ENCODE measurements around the gene ZC3H10. TPM values are rescaled to one million over a fixed set of nuclear protein-coding genes. Genes with fewer than 3 reads are reported as not detected.

The ZC3H10 gene
- total and polyA plus RNA-seq, 4 experiments from 2014 or later: 0.27 to 19.6 (median 10.1) TPM

- CTCF ChIA-PET (ENCODE audit: partially characterized antibody): interaction anchor here (0.9 to 2.3 kb wide), 5 partner anchors 23 to 299 kb away, joined by 3 to 8 read pairs (median 6); partner anchors contain the start of genes RNF41 and ZC3H10
- Mint-ChIP-seq H3K4me3 (no peak overlapping the region), H3K36me3 (peaks cover 49 to 75% of the 10 kb centered on the region in 2 donors), H3K27me3 (no peaks in the 10 kb centered on the region), H3K9me3 (no peaks in the 10 kb centered on the region), H3K4me1 (peaks cover 9 to 30% (median 16%) of the 10 kb centered on the region in 4 donors), H3K27ac (peak overlapping the region in 6 of 7 donors; percentile 6 to 86 (median 64))
- Histone ChIP-seq H3K27ac (ENCODE audit: low read depth, low read length) (no peak overlapping the region), H3K9me3 (ENCODE audit: control insufficient read depth in 1 of 2, low read length in 2 of 2) (no peaks in the 10 kb centered on the region), H3K36me3 (ENCODE audit: insufficient read depth, low read length) (peaks cover 73% of the 10 kb centered on the region), H3K4me1 (ENCODE audit: insufficient read depth, low read length) (peaks cover 16% of the 10 kb centered on the region), H3K4me3 (ENCODE audit: low read length in 2 of 2) (no peak overlapping the region), H3K27me3 (ENCODE audit: insufficient read depth, low read length) (no peaks in the 10 kb centered on the region)
- DNase-seq: no peak
- POLR2A ChIA-PET (ENCODE audit: partially characterized antibody): interaction anchor here (0.9 to 2.7 kb wide), 9 partner anchors 23 to 299 kb away, joined by 3 to 16 read pairs (median 4); partner anchors contain the start of genes ESYT1, RNF41 and ZC3H10
- intact Hi-C loops (cut with micrococcal nuclease): no loop called here
These were observed 47.3 kb downstream of the ZC3H10 start for GRCh38 chr12:56165369-56165768.

- DNase-seq: no peak
- Mint-ChIP-seq H3K36me3 (peaks cover 44 to 78% of the 10 kb centered on the region in 2 donors), H3K9me3 (no peaks in the 10 kb centered on the region), H3K4me3 (no peak overlapping the region), H3K4me1 (peaks cover 0 to 5% (median 3%) of the 10 kb centered on the region in 4 donors), H3K27ac (peak overlapping the region in 6 of 7 donors; percentile 32 to 88 (median 72)), H3K27me3 (no peaks in the 10 kb centered on the region)
- H3K36me3 ChIP-seq (ENCODE audit: insufficient read depth, low read length): peaks cover 74% of the 10 kb centered on the region
- ChIA-PET CTCF (ENCODE audit: partially characterized antibody) (no interaction called here), POLR2A (ENCODE audit: partially characterized antibody) (interaction anchor here (0.6 to 1.4 kb wide), 5 partner anchors 10 to 20 kb away, joined by 3 to 5 read pairs (median 3); partner anchors contain the start of genes MYL6B and SMARCC2)
- no peaks in the 10 kb centered on the region for H3K4me1 ChIP-seq (ENCODE audit: insufficient read depth, low read length)
- H3K27me3 ChIP-seq (ENCODE audit: insufficient read depth, low read length): no peaks in the 10 kb centered on the region
- H3K27ac ChIP-seq (ENCODE audit: low read depth, low read length): no peak overlapping the region
- intact Hi-C loops (cut with micrococcal nuclease): no loop called here
- no peaks in the 10 kb centered on the region for H3K9me3 ChIP-seq (ENCODE audit: control insufficient read depth in 1 of 2, low read length in 2 of 2)
- H3K4me3 ChIP-seq (ENCODE audit: low read length in 2 of 2): no peak overlapping the region
These were observed 51.2 kb downstream of the ZC3H10 start for GRCh38 chr12:56169229-56169759.

GRCh38 chr12:56172839-56173238 is 54.8 kb downstream of the ZC3H10 start:
- no peak overlapping the region for H3K4me3 Mint-ChIP-seq
- peaks cover 74% of the 10 kb centered on the region for H3K36me3 ChIP-seq (ENCODE audit: insufficient read depth, low read length)
- H3K27ac Mint-ChIP-seq: peak overlapping the region in 1 of 7 donors; percentile 59

More at GRCh38 chr12:56172839-56173238, 54.8 kb downstream of the ZC3H10 start:
- H3K4me3 ChIP-seq (ENCODE audit: low read length in 2 of 2): no peak overlapping the region
- H3K4me1 ChIP-seq (ENCODE audit: insufficient read depth, low read length): no peaks in the 10 kb centered on the region
- CTCF ChIA-PET (ENCODE audit: partially characterized antibody): interaction anchor here (0.9 to 1.2 kb wide), 3 partner anchors 11 to 17 kb away, joined by 3 read pairs; no protein-coding TSS in a partner anchor
- H3K27me3 ChIP-seq (ENCODE audit: insufficient read depth, low read length): no peaks in the 10 kb centered on the region
- H3K27me3 Mint-ChIP-seq: no peaks in the 10 kb centered on the region
- no peaks in the 10 kb centered on the region for H3K9me3 Mint-ChIP-seq
- H3K4me1 Mint-ChIP-seq: peaks cover 0 to 3% (median 0%) of the 10 kb centered on the region in 4 donors
- H3K9me3 ChIP-seq (ENCODE audit: control insufficient read depth in 1 of 2, low read length in 2 of 2): no peaks in the 10 kb centered on the region
- H3K27ac ChIP-seq (ENCODE audit: low read depth, low read length): no peak overlapping the region
- POLR2A ChIA-PET (ENCODE audit: partially characterized antibody): interaction anchor here (0.7 to 1.5 kb wide), 4 partner anchors 10 to 21 kb away, joined by 3 to 7 read pairs (median 4); partner anchors contain the start of genes MYL6, MYL6B and SMARCC2
- peaks cover 43 to 80% of the 10 kb centered on the region in 2 donors for H3K36me3 Mint-ChIP-seq
- no peak for DNase-seq
- intact Hi-C loops (cut with micrococcal nuclease): no loop called here

Other genes starting within 250 kb of the ZC3H10 start
- gene PYM1, start 190.4 kb upstream of the ZC3H10 start, total RNA-seq: 10 to 100 TPM; 35.7 to 39.3 TPM
- 10 to 100 TPM; 75.1 to 86.9 TPM for gene PYM1, start 190.4 kb upstream of the ZC3H10 start, polyA plus RNA-seq
- gene DGKA, start 187.1 kb upstream of the ZC3H10 start, total RNA-seq: 1,000 to 10,000 TPM; 1,301 to 1,410 TPM
- 100 to 1,000 TPM; 195 to 493 TPM for gene DGKA, start 187.1 kb upstream of the ZC3H10 start, polyA plus RNA-seq
- not detected for gene PMEL, start 152.2 kb upstream of the ZC3H10 start, total RNA-seq
- not detected for gene PMEL, start 152.2 kb upstream of the ZC3H10 start, polyA plus RNA-seq
- 10 to 100 TPM; 17.5 to 21.5 TPM for gene CDK2, start 151.4 kb upstream of the ZC3H10 start, total RNA-seq
- gene CDK2, start 151.4 kb upstream of the ZC3H10 start, polyA plus RNA-seq: 1 to 10 TPM; 4.7 to 5.7 TPM
- 100 to 1,000 TPM; 106 to 112 TPM for gene RAB5B, start 144.2 kb upstream of the ZC3H10 start, total RNA-seq
- 10 to 100 TPM; 67.5 to 80.8 TPM for gene RAB5B, start 144.2 kb upstream of the ZC3H10 start, polyA plus RNA-seq
- gene SUOX, start 121.0 kb upstream of the ZC3H10 start, total RNA-seq: 1 to 10 TPM; 5.4 to 5.9 TPM
- not detected for gene SUOX, start 121.0 kb upstream of the ZC3H10 start, polyA plus RNA-seq
- 1 to 10 TPM; 7.2 to 7.9 TPM for gene IKZF4, start 97.2 kb upstream of the ZC3H10 start, total RNA-seq
- 1 to 10 TPM in 1 of 2 donors, under 1 TPM in 1; 0.37 to 2.2 TPM for gene IKZF4, start 97.2 kb upstream of the ZC3H10 start, polyA plus RNA-seq
- 10 to 100 TPM; 55.6 to 55.8 TPM for gene RPS26, start 76.3 kb upstream of the ZC3H10 start, total RNA-seq
- gene RPS26, start 76.3 kb upstream of the ZC3H10 start, polyA plus RNA-seq: 1,000 to 10,000 TPM in 1 of 2 donors, 100 to 1,000 TPM in 1; 386 to 1,449 TPM
- gene ERBB3, start 38.1 kb upstream of the ZC3H10 start, total RNA-seq: 1 to 10 TPM; 5.9 to 6.9 TPM
- under 1 TPM; 0.61 to 0.70 TPM for gene ERBB3, start 38.1 kb upstream of the ZC3H10 start, polyA plus RNA-seq
- 100 to 1,000 TPM; 106 to 108 TPM for gene PA2G4, start 13.7 kb upstream of the ZC3H10 start, total RNA-seq
- gene PA2G4, start 13.7 kb upstream of the ZC3H10 start, polyA plus RNA-seq: 100 to 1,000 TPM; 204 to 223 TPM
- 1,000 to 10,000 TPM; 5,438 to 5,728 TPM for gene RPL41, start 1.6 kb upstream of the ZC3H10 start, total RNA-seq
- 1,000 to 10,000 TPM; 6,058 to 8,691 TPM for gene RPL41, start 1.6 kb upstream of the ZC3H10 start, polyA plus RNA-seq
- gene ESYT1, start 10.0 kb downstream of the ZC3H10 start, total RNA-seq: 100 to 1,000 TPM; 249 to 258 TPM
- gene ESYT1, start 10.0 kb downstream of the ZC3H10 start, polyA plus RNA-seq: 100 to 1,000 TPM; 395 to 690 TPM
- gene MYL6B, start 34.3 kb downstream of the ZC3H10 start, total RNA-seq: 1 to 10 TPM; 2.6 to 3.4 TPM
- gene MYL6B, start 34.3 kb downstream of the ZC3H10 start, polyA plus RNA-seq: 1 to 10 TPM; 1.8 to 4.8 TPM
- 100 to 1,000 TPM; 567 to 589 TPM for gene MYL6, start 40.1 kb downstream of the ZC3H10 start, total RNA-seq
- 1,000 to 10,000 TPM; 2,141 to 3,317 TPM for gene MYL6, start 40.1 kb downstream of the ZC3H10 start, polyA plus RNA-seq
- 100 to 1,000 TPM; 192 to 199 TPM for gene SMARCC2, start 71.2 kb downstream of the ZC3H10 start, total RNA-seq
- 10 to 100 TPM; 27.0 to 90.9 TPM for gene SMARCC2, start 71.2 kb downstream of the ZC3H10 start, polyA plus RNA-seq
- 10 to 100 TPM; 38.1 to 44.8 TPM for gene RNF41, start 103.7 kb downstream of the ZC3H10 start, total RNA-seq
- 10 to 100 TPM; 33.2 to 46.7 TPM for gene RNF41, start 103.7 kb downstream of the ZC3H10 start, polyA plus RNA-seq
- 10 to 100 TPM; 16.9 to 19.1 TPM for gene NABP2, start 106.1 kb downstream of the ZC3H10 start, total RNA-seq
- 1 to 10 TPM; 4.1 to 4.7 TPM for gene NABP2, start 106.1 kb downstream of the ZC3H10 start, polyA plus RNA-seq
- 1 to 10 TPM in 1 of 2 experiments, under 1 TPM in 1; 0.64 to 2.1 TPM for gene SLC39A5, start 111.8 kb downstream of the ZC3H10 start, total RNA-seq
- not detected for gene SLC39A5, start 111.8 kb downstream of the ZC3H10 start, polyA plus RNA-seq
- 10 to 100 TPM; 44.1 to 44.5 TPM for gene ANKRD52, start 140.1 kb downstream of the ZC3H10 start, total RNA-seq
- 10 to 100 TPM in 1 of 2 donors, 1 to 10 TPM in 1; 3.4 to 25.1 TPM for gene ANKRD52, start 140.1 kb downstream of the ZC3H10 start, polyA plus RNA-seq
- 10 to 100 TPM; 35.3 to 38.6 TPM for gene COQ10A, start 148.7 kb downstream of the ZC3H10 start, total RNA-seq
- gene COQ10A, start 148.7 kb downstream of the ZC3H10 start, polyA plus RNA-seq: 10 to 100 TPM in 1 of 2 donors, 1 to 10 TPM in 1; 8.7 to 11.7 TPM
- gene CS, start 182.1 kb downstream of the ZC3H10 start, total RNA-seq: 100 to 1,000 TPM; 134 to 136 TPM
- gene CS, start 182.1 kb downstream of the ZC3H10 start, polyA plus RNA-seq: 10 to 100 TPM; 73.1 to 98.7 TPM
- gene CNPY2, start 197.7 kb downstream of the ZC3H10 start, total RNA-seq: 10 to 100 TPM; 93.5 to 95.8 TPM
- gene CNPY2, start 197.7 kb downstream of the ZC3H10 start, polyA plus RNA-seq: 100 to 1,000 TPM; 174 to 184 TPM
- gene PAN2, start 215.7 kb downstream of the ZC3H10 start, total RNA-seq: 100 to 1,000 TPM; 193 to 203 TPM
- 10 to 100 TPM in 1 of 2 donors, 1 to 10 TPM in 1; 5.6 to 10.2 TPM for gene PAN2, start 215.7 kb downstream of the ZC3H10 start, polyA plus RNA-seq
- gene IL23A, start 220.6 kb downstream of the ZC3H10 start, total RNA-seq: 10 to 100 TPM; 34.1 to 34.4 TPM
- 10 to 100 TPM; 30.3 to 40.1 TPM for gene IL23A, start 220.6 kb downstream of the ZC3H10 start, polyA plus RNA-seq
- gene STAT2, start 241.8 kb downstream of the ZC3H10 start, total RNA-seq: 100 to 1,000 TPM; 192 to 193 TPM
- gene STAT2, start 241.8 kb downstream of the ZC3H10 start, polyA plus RNA-seq: 10 to 100 TPM; 74.4 to 80.6 TPM
- not detected for gene APOF, start 244.6 kb downstream of the ZC3H10 start, total RNA-seq
- gene APOF, start 244.6 kb downstream of the ZC3H10 start, polyA plus RNA-seq: not detected

Measured in CD4-positive, alpha-beta memory T cell (primary cell).